Suppressor macrophage (primary cell): ENCODE results near the gene PMPCA.
"Not testable (repeated sequence)": the region's sequence is repeated elsewhere in the genome, so short reads cannot be mapped to it uniquely, and the experiment has no call there.

ENCODE experiments used
- DNase-seq, 4 experiments: peaks; one replicate each; pipeline ENCODE4 v3.0.0-alpha.2; 2020 to 2022

Gene PMPCA

GRCh38 chr9:136416427-136416826 lies 6.0 kb downstream of the PMPCA start:
- DNase-seq = no peak

GRCh38 chr9:136416914-136417313 lies 6.5 kb downstream of the PMPCA start:
- no peak for DNase-seq

GRCh38 chr9:136418182-136419091 lies 8.0 kb downstream of the PMPCA start:
- DNase-seq = no peak

GRCh38 chr9:136419092-136419420 lies 8.6 kb downstream of the PMPCA start:
- no peak for DNase-seq

- no peak for DNase-seq
Measured at GRCh38 chr9:136421791-136422190, 11.3 kb downstream of the PMPCA start.

- no peak for DNase-seq
Measured at GRCh38 chr9:136422876-136423275, 12.4 kb downstream of the PMPCA start.

GRCh38 chr9:136423432-136424146 lies 13.1 kb downstream of the PMPCA start:
- DNase-seq = no peak

- DNase-seq = no peak
Measured at GRCh38 chr9:136424750-136425362, 14.4 kb downstream of the PMPCA start.

GRCh38 chr9:136425367-136425766 lies 14.9 kb downstream of the PMPCA start:
- not testable (repeated sequence) for DNase-seq

- no peak for DNase-seq
Measured at GRCh38 chr9:136426787-136427186, 16.3 kb downstream of the PMPCA start.

- DNase-seq = no peak
Measured at GRCh38 chr9:136429075-136429628, 18.7 kb downstream of the PMPCA start.

GRCh38 chr9:136429683-136430491 lies 19.4 kb downstream of the PMPCA start:
- no peak for DNase-seq

GRCh38 chr9:136430588-136431234 lies 20.3 kb downstream of the PMPCA start:
- DNase-seq = no peak

GRCh38 chr9:136431782-136432350 lies 21.4 kb downstream of the PMPCA start:
- DNase-seq = no peak

- DNase-seq = no peak
Measured at GRCh38 chr9:136432591-136432990, 22.1 kb downstream of the PMPCA start.

- no peak for DNase-seq
Measured at GRCh38 chr9:136433043-136433715, 22.7 kb downstream of the PMPCA start.

GRCh38 chr9:136433849-136434579 lies 23.6 kb downstream of the PMPCA start:
- DNase-seq = no peak

- no peak for DNase-seq
Measured at GRCh38 chr9:136434580-136435169, 24.2 kb downstream of the PMPCA start.

GRCh38 chr9:136436055-136436634 lies 25.7 kb downstream of the PMPCA start:
- no peak for DNase-seq
